ENCODE data around the gene IRX1. TPM values are rescaled to one million over a fixed set of nuclear protein-coding genes. Genes with fewer than 3 reads are reported as not detected.

Gene IRX1
- total and polyA plus RNA-seq, 2 donors (not counting 1 experiment from before 2014, with no cell fraction given): not detected

GRCh38 chr5:3601911-3602782 lies 6.5 kb downstream of the IRX1 start:
- TF ChIP-seq CTCF (IDR thresholded peaks at IDR 0.05) (no peak), EZH2 (IDR thresholded peaks at IDR 0.05; ENCODE audit: borderline replicate concordance, insufficient read depth, low read depth, low read length, poor library complexity, severe bottlenecking) (no peak)
- no peak overlapping the region for H2AFZ ChIP-seq (ENCODE audit: insufficient read depth, low read depth, low read length, poor library complexity, severe bottlenecking)
- H3K4me1 Mint-ChIP-seq: no peaks in the 10 kb centered on the region
- no peak overlapping the region for H3K4me3 Mint-ChIP-seq
- no peak overlapping the region for H3K4me2 ChIP-seq (replicated peaks; ENCODE audit: low read depth, low read length, poor library complexity, severe bottlenecking)
- peaks cover 0 to 60% (median 0%) of the 10 kb centered on the region in 3 donors for H3K9me3 ChIP-seq (ENCODE audit: control extremely low read depth in 1 of 3, control insufficient read depth in 2 of 3, insufficient read depth in 1 of 3, low read length in 2 of 3)
- H3K27ac ChIP-seq (ENCODE audit: low read length in 2 of 2): no peak overlapping the region
- no peaks in the 10 kb centered on the region for H3K36me3 ChIP-seq (replicated peaks in 1 of 2; ENCODE audit: control extremely low read depth in 1 of 2, control insufficient read depth in 1 of 2, extremely low read depth in 1 of 2, insufficient read depth in 2 of 2, low read length in 1 of 2)
- no peak overlapping the region for H3K27ac Mint-ChIP-seq
- intact Hi-C loops (cut with micrococcal nuclease): no loop called here
- no peak overlapping the region for H3K9ac ChIP-seq (ENCODE audit: low read length)
- DNase-seq (no peak), ATAC-seq (ENCODE audit: low read depth) (no peak)
- CTCF ChIA-PET: no interaction called here
- H3K9me3 Mint-ChIP-seq (ENCODE audit: insufficient read depth): no peaks in the 10 kb centered on the region
- H3K4me3 ChIP-seq (ENCODE audit: control extremely low read depth in 1 of 5, extremely low read depth in 1 of 5, insufficient read depth in 1 of 5, low read depth in 2 of 5, low read length in 4 of 5): no peak overlapping the region
- H3K27me3 Mint-ChIP-seq: peaks cover 64% of the 10 kb centered on the region
- peaks cover 0 to 54% (median 13%) of the 10 kb centered on the region in 4 experiments for H3K27me3 ChIP-seq (replicated peaks in 1 of 4; ENCODE audit: control extremely low read depth in 1 of 4, control insufficient read depth in 3 of 4, insufficient read depth in 4 of 4, low read length in 3 of 4)
- H3K79me2 ChIP-seq (ENCODE audit: control insufficient read depth, insufficient read depth, low read length): no peaks in the 10 kb centered on the region
- 19% methylated on average over 68 of the region's 73 CpGs for WGBS (ENCODE audit: insufficient coverage)
- H4K20me1 ChIP-seq (ENCODE audit: control insufficient read depth, insufficient read depth, low read length, poor library complexity, severe bottlenecking): no peaks in the 10 kb centered on the region
- no peaks in the 10 kb centered on the region for H3K4me1 ChIP-seq (ENCODE audit: control insufficient read depth in 2 of 2, insufficient read depth in 2 of 2, low read length in 2 of 2)
- POLR2A ChIA-PET: no interaction called here

- no peak for ATAC-seq (ENCODE audit: low read depth)
- Histone ChIP-seq H4K20me1 (ENCODE audit: control insufficient read depth, insufficient read depth, low read length, poor library complexity, severe bottlenecking) (no peaks in the 10 kb centered on the region), H3K27me3 (replicated peaks in 1 of 4; ENCODE audit: control extremely low read depth in 1 of 4, control insufficient read depth in 3 of 4, insufficient read depth in 4 of 4, low read length in 3 of 4) (peaks cover 0 to 50% (median 10%) of the 10 kb centered on the region in 4 experiments), H3K27ac (ENCODE audit: low read length in 2 of 2) (no peak overlapping the region), H3K4me2 (replicated peaks; ENCODE audit: low read depth, low read length, poor library complexity, severe bottlenecking) (no peak overlapping the region), H3K9me3 (ENCODE audit: control extremely low read depth in 1 of 3, control insufficient read depth in 2 of 3, insufficient read depth in 1 of 3, low read length in 2 of 3) (peaks cover 0 to 59% (median 0%) of the 10 kb centered on the region in 3 donors), H3K4me3 (ENCODE audit: control extremely low read depth in 1 of 5, extremely low read depth in 1 of 5, insufficient read depth in 1 of 5, low read depth in 2 of 5, low read length in 4 of 5) (no peak overlapping the region), H3K9ac (ENCODE audit: low read length) (no peak overlapping the region), H3K36me3 (replicated peaks in 1 of 2; ENCODE audit: control extremely low read depth in 1 of 2, control insufficient read depth in 1 of 2, extremely low read depth in 1 of 2, insufficient read depth in 2 of 2, low read length in 1 of 2) (no peaks in the 10 kb centered on the region), H2AFZ (ENCODE audit: insufficient read depth, low read depth, low read length, poor library complexity, severe bottlenecking) (no peak overlapping the region), H3K4me1 (ENCODE audit: control insufficient read depth in 2 of 2, insufficient read depth in 2 of 2, low read length in 2 of 2) (no peaks in the 10 kb centered on the region), H3K79me2 (ENCODE audit: control insufficient read depth, insufficient read depth, low read length) (no peaks in the 10 kb centered on the region)
- no peak overlapping the region for H3K27ac Mint-ChIP-seq
- POLR2A ChIA-PET: no interaction called here
- H3K27me3 Mint-ChIP-seq: peaks cover 61% of the 10 kb centered on the region
- TF ChIP-seq CTCF (IDR thresholded peaks at IDR 0.05) (no peak), EZH2 (IDR thresholded peaks at IDR 0.05; ENCODE audit: borderline replicate concordance, insufficient read depth, low read depth, low read length, poor library complexity, severe bottlenecking) (no peak)
- CTCF ChIA-PET: no interaction called here
- H3K4me1 Mint-ChIP-seq: no peaks in the 10 kb centered on the region
- H3K9me3 Mint-ChIP-seq (ENCODE audit: insufficient read depth): no peaks in the 10 kb centered on the region
- 10% methylated on average over 37 of the region's 45 CpGs for WGBS (ENCODE audit: insufficient coverage)
- intact Hi-C loops (cut with micrococcal nuclease): no loop called here
- no peak for DNase-seq
- no peak overlapping the region for H3K4me3 Mint-ChIP-seq
Measured at GRCh38 chr5:3602785-3603502, 7.3 kb downstream of the IRX1 start.
